Airway epithelial cell (primary cell): Measurements from ENCODE around the gene SMIM26. TPM values are rescaled to one million over a fixed set of nuclear protein-coding genes. Genes with fewer than 3 reads are reported as not detected.

ENCODE experiments used
- total RNA-seq: library from RNA; depleted of rRNA; stranded (reverse); fragments of >200 nt; gene quantifications from 2 replicates; pipeline ENCODE4 v1.2.3, GENCODE V29; 2015

The SMIM26 gene
- 81.5 and 146 TPM in 2 replicates for total RNA-seq

GRCh38 chr20:18566892-18567738, at the start of gene SMIM26:
Gene SMIM26 (plus strand): TSS chr20:18567432. CDS start chr20:18567479, 47 bp downstream.

GRCh38 chr20:18587665-18588573, 20.7 kb downstream of the SMIM26 start, which contains the start of gene DTD1:
Gene DTD1 (plus strand): TSS chr20:18588054. CDS start chr20:18588073, 19 bp downstream.

Other genes with a start within 250 kb of the SMIM26 start
- gene DZANK1, start 100.4 kb upstream of the SMIM26 start, total RNA-seq, result 0.71 and 1.1 TPM in 2 replicates
- 9.7 and 14.2 TPM in 2 replicates for gene POLR3F, start 100.0 kb upstream of the SMIM26 start, total RNA-seq
- gene RBBP9, start 70.2 kb upstream of the SMIM26 start, total RNA-seq, result 10.0 and 20.9 TPM in 2 replicates
- 52.3 and 65.9 TPM in 2 replicates for gene SEC23B, start 59.5 kb upstream of the SMIM26 start, total RNA-seq
- gene DTD1, start 20.6 kb downstream of the SMIM26 start, total RNA-seq, result 70.8 and 96.8 TPM in 2 replicates
- gene SCP2D1, start 246.4 kb downstream of the SMIM26 start, total RNA-seq, result not detected in 2 replicates